Measurements from ENCODE around the gene KHK.
A peak's percentile ranks its signal among the peaks of the same experiment; 100 is the strongest.

The KHK gene

DNA sequence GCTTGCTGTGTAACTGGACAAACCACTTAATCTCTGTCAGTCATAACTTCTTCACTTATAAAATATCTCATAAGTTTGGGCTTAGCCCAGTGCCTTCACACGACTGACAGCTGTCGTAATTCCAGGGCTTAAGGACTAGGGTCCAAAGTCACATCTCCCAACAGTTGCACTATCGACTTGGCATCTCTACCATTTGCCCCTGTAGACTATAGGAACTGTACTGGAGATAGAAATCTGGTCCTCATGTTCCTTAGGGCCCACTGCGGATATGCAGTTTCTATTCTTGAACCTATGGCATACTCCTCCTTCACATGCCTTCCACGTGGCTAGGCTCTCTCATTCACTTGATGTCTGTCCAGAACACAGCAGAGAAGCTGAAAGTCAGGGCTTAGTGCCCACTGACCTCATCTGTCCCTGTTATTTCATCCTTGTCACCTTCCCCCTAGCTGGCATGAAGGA is 39.7 kb downstream of the KHK start:
- no peak for DNase-seq

DNA sequence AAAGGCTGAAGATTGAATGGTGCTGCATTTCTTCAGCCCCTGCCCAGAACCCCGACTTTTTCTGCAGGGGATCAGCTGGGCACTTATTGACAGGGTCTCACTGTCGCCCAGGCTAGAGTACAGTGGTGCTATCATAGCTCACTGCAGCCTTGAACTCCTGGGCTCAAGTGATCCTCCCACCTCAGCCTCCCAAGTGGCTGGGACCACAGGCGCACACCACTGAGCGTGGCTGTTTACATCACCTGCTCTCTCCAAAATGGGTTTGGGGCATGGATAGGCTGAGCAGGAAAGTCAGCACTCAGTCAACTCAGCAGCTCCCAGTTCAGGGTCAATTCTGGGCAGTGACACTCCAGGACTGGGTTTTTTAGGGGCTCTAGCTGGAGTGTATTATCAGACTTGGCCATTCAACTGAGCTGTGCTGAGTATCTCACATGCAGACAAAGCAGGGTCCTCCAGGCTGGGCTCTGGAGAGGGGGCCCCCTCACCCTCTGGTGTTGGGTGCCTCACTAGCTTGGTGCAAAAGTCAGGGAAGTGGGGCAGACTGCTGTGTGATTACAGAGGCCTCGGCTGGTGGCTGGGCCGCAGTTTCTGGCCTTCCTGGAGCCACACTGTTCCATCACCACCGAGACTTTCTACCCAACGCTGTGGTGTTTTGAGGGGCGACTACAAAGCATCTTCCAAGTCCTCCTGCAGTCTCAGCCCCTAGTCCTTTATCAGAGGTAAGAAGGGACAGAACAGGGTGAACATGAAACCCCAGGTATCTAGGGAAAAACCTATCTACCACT is 41.5 kb downstream of the KHK start:
- DNase-seq, result no peak

DNA sequence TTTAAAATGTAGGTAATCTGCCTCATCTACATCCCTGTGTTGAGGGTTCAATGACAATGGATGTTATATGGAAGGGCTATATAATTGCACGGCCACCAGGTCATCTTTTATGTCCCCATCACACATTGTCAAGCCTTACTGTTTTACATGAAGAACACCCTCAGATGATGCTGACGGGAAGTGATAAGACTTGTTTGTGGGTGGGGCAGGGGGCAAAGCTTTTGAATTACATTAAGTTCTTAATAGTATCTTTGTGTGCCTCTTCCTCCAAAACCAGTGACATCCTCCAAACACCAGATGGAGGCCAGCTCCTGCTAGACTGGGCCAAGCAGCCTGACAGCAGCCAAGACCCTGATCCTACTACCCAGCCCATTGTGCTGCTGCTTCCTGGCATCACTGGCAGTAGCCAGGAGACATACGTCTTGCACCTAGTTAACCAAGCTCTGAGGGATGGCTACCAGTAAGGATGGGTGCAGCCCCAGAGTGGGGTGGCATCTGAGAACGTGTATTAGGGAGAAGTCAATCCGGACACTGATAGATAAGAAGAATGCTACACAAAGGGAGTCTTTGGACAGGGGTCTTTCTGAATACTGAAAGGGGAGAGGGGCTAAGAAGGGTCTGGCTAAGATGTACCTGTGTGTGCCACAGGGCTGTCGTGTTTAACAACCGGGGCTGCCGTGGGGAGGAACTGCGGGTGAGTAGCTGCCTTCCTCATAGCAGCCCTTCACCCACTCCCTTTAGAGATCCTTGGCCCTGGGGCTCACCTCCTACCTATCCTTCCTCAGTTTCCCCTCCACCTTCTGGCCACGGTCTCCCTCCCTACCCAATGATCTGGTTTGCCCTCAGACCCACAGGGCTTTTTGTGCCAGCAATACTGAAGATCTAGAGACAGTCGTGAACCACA is 42.3 kb downstream of the KHK start:
- no peak for DNase-seq

DNA sequence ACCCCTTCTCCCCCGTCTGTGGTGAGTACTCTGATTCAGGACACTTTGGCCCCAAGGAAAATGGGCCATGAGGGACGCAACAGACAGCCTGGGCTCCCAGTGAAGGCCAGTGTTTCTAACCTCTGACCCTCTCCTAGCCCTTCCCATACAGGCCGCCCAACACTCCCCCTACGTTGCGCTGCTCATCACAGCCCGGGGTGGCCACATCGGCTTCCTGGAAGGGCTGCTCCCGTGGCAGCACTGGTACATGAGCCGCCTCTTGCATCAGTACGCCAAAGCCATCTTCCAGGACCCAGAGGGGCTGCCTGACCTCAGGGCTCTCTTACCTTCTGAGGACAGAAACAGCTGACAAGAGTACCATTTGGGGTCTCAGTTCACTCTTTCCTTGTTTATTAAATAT is 43.8 kb downstream of the KHK start:
- DNase-seq, result no peak

- no peak for DNase-seq
Measured at GRCh38 chr2:27131429-27131828, 44.9 kb downstream of the KHK start.

GRCh38 chr2:27133195-27133875 is 46.8 kb downstream of the KHK start:
- peak in 1 of 51 donors; percentile 18 for DNase-seq

DNA sequence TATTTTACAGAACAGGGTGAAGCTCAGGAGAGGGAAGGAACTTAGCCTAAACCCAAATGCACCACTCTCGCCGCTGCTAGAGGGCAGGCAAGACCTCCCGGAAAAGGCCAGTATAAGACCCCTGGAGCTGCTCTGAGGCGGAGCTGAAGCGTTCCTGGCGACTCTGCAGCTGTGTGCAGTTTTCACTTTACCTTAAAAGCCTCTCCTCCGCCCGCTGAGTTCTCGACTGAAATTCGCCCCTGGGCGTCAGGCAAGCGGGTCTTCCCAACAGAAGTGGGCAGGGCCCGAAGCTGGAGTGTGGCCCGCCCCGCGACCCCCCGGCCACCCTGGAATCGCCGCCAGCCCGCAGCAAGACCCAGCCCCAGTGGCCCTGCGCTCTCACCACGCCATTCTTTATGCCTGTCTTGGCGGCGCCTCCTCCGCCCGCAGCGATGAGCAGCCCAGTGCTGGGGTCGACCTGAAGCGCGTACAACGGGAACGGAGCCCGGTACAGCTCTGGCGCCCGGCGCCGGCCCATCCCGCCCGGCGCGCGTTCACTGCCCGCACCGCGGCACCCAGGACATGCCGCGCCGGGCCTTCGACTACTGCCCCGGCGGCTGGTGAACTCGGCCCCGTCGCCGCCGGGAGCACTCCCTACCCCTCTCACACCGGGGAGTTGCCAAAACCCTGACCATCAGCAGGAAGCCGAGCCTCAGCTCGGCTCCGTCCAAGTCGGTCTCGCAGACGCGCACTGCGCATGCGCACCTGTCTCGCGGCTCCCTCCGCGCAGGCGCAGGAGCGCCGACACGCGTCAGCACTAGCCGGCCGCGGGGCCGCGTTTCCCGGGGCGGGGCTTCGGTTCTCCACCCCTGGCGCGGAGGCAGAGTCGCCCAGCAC is 47.6 kb downstream of the KHK start, which contains the start of gene PREB:
Gene PREB (minus strand): TSS at position 732 of the 876 bp plus-strand sequence. CDS start 215 bp downstream, at position 517.
- peak; percentile 76 to 98 (median 93) for DNase-seq

- no peak for DNase-seq
Measured at GRCh38 chr2:27134781-27135477, 48.4 kb downstream of the KHK start.

GRCh38 chr2:27135478-27135955 is 48.9 kb downstream of the KHK start:
- DNase-seq, result peak in 1 of 51 donors; percentile 17

DNA sequence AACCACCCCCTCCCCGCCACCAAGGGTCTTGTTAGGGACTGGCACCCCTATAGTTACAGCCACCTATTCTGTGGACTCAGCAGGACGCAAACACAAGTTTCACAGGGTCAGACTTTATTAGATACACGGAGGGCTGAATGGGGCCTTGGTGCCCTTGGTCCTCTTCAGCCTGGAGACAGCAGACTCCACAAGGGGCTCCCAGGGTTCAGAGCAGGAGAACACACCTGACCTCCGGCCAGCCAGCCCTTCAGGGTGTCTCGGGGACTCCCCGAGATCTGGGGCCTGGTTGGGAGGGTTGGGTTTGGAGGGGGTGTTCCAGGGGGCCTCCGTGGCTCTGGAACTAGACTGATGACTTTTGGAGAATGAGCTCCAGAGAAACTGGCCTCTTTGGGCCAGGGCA is 50.2 kb downstream of the KHK start:
- no peak for DNase-seq

GRCh38 chr2:27137322-27137935 is 50.9 kb downstream of the KHK start:
- DNase-seq, result no peak

GRCh38 chr2:27138111-27138510 is 51.5 kb downstream of the KHK start:
- DNase-seq, result no peak

- DNase-seq, result no peak
Measured at GRCh38 chr2:27139310-27139709, 52.7 kb downstream of the KHK start, which contains the start of gene PRR30. TSS of gene PRR30 (minus strand) at chr2:27139410. CDS start at chr2:27138329, 1,081 bp downstream.

- DNase-seq, result no peak
Measured at GRCh38 chr2:27143285-27143684, 56.7 kb downstream of the KHK start.

DNA sequence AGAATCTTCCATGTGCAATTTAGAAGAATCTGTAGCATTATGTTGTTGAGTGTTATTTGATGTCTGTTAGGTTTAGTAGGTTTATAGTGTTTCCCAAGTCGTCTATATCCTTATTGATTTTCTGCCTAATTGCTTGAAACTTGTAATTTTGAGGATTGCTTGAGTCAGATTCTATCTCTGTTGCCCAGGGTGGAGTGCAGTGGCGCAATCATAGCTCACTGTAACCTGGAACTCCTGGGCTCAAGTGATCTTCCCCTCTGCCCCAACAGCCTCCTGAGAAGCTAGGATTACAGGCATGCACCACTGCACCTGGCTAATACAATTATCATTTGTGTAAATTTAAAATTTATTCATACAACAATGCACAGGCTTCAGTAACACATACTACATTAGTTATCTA is 59.1 kb downstream of the KHK start:
- no peak for DNase-seq

GRCh38 chr2:27147935-27148334 is 61.4 kb downstream of the KHK start:
- DNase-seq, result no peak

DNA sequence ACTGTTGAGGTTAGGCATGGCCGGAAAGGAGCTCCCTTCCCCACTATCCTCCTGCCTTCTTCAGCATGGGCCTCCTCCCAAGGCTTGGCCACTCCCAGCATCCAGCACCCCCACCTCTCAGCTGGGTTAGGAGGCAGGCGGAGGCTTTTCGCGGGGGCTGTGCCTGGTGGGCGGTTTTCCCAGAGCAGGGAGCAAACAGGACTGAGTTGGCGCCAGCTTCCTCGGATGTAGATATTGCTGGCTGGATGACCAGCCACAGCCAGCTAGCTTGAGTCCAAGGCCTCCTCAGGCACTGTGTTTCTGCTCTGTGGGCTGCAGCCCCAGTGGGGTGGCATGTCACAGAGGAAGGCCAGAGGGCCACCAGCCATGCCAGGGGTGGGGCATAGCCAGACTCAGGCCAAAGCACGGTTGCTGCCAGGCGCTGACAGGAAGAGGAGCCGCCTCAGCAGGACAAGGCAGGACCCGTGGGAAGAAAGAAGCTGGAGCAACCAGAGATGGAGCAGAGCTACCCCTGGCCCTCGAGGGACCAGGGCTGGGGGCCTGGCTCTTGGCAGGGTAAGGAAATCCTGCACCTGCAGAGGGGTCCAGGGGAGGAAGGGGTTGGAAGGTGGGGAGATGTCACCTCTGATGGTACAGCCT is 62.3 kb downstream of the KHK start, which contains the start of gene TCF23:
Gene TCF23 (plus strand): TSS at position 204 of the 639 bp plus-strand sequence. CDS start 130 bp downstream, at position 334.
- DNase-seq, result no peak

DNA sequence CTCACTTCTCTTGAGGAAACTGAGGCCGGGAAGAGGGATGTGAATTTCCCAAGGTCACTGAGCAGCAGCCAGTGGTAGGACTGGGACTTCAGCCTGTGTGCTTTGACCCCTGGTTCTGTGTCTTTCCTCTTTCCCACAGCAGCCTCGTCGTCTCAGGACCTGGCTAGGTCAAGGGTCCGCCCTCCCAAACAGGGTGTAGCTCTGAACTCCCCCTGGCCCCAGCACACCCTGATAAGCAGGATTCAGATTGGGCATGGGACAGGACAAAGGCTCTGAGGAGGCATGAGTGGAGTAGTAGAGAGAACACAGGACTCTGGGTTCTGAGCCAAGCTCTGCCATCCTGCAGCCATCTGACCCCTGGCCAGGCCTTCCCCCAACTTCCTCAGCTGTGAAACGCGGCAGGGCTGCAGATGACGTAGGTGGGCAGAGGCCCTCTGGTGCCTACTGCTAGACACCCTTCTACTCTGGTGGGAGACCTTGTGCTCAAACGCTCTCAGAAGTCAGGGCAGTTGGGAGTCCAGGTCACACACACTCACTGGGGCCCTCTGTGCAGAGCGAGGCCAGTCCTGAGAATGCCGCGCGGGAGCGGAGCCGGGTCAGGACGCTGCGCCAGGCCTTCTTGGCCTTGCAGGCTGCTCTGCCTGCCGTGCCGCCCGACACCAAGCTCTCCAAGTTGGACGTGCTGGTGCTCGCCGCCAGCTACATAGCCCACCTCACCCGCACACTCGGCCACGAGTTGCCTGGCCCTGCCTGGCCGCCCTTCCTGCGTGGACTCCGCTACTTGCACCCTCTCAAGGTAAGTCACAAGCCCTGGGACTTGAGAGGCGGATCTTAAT is 63.2 kb downstream of the KHK start:
- DNase-seq, result no peak

All from hypothalamus (tissue), 51 donors.